ENCODE measurements around the gene NLRP10.
A peak's percentile ranks its signal among the peaks of the same experiment; 100 is the strongest.

NLRP10 gene

DNA sequence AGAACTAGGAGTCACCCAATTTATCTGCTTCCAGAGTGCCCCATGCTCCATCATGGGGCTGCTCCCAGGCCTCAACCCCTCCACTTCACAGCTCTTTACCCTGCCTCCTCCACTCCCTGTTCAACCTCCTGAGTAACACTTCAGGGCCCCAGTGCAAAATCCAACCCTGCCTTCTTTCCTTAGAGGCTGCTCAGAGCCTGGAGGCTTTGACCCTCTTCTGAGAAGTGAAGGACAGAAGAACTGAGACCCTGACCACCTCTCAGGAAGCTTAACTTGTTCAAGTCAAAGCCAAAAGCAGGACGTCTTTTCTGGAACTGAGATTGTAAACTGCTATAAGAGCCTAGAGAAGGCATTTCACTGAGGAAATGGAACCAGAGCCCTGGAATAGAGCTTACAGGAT lies 37.4 kb upstream of the NLRP10 start:
- TF ChIP-seq POLR2AphosphoS5 (IDR thresholded peaks at IDR 0.05; ENCODE audit: low read depth, low read length) (no peak), TAF1 (IDR thresholded peaks at IDR 0.05; ENCODE audit: borderline replicate concordance, insufficient read depth, low read length) (no peak), FOXP2 (optimal IDR thresholded peaks at IDR 0.05; ENCODE audit: borderline replicate concordance, extremely low read depth, extremely low read length, insufficient read depth) (no peak)
- TF ChIP-seq, protein P1, sequence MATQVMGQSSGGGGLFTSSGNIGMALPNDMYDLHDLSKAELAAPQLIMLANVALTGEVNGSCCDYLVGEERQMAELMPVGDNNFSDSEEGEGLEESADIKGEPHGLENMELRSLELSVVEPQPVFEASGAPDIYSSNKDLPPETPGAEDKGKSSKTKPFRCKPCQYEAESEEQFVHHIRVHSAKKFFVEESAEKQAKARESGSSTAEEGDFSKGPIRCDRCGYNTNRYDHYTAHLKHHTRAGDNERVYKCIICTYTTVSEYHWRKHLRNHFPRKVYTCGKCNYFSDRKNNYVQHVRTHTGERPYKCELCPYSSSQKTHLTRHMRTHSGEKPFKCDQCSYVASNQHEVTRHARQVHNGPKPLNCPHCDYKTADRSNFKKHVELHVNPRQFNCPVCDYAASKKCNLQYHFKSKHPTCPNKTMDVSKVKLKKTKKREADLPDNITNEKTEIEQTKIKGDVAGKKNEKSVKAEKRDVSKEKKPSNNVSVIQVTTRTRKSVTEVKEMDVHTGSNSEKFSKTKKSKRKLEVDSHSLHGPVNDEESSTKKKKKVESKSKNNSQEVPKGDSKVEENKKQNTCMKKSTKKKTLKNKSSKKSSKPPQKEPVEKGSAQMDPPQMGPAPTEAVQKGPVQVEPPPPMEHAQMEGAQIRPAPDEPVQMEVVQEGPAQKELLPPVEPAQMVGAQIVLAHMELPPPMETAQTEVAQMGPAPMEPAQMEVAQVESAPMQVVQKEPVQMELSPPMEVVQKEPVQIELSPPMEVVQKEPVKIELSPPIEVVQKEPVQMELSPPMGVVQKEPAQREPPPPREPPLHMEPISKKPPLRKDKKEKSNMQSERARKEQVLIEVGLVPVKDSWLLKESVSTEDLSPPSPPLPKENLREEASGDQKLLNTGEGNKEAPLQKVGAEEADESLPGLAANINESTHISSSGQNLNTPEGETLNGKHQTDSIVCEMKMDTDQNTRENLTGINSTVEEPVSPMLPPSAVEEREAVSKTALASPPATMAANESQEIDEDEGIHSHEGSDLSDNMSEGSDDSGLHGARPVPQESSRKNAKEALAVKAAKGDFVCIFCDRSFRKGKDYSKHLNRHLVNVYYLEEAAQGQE (IDR thresholded peaks at IDR 0.05; ENCODE audit: insufficient read depth in 1 of 2, low read depth in 2 of 2, low read length in 2 of 2) = no peak

DNA sequence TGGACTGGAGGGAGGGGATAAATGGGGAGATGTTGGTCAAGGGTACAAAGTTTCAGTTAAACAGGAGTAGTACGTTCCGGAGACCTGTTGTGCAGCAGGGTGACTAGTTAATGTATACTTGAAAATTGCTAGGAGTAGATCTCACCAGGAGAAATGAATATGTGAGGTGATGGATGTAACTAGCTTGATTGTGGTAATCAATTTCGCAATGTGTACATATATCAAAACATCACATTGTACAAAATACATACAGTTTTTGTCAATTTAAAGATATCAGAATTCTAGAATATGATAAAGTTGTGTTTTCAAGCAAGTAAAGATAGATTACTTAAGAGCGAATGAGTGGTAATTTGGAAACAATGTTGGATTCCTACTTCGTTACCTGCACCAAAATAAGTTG lies 35.1 kb upstream of the NLRP10 start:
- peak; percentile 15; the same call in 1 of the 2 replicates for TF ChIP-seq POLR2AphosphoS5 (IDR thresholded peaks at IDR 0.05; ENCODE audit: low read depth, low read length)
- TF ChIP-seq, protein P1 (IDR thresholded peaks at IDR 0.05; ENCODE audit: insufficient read depth in 1 of 2, low read depth in 2 of 2, low read length in 2 of 2) = no peak

DNA sequence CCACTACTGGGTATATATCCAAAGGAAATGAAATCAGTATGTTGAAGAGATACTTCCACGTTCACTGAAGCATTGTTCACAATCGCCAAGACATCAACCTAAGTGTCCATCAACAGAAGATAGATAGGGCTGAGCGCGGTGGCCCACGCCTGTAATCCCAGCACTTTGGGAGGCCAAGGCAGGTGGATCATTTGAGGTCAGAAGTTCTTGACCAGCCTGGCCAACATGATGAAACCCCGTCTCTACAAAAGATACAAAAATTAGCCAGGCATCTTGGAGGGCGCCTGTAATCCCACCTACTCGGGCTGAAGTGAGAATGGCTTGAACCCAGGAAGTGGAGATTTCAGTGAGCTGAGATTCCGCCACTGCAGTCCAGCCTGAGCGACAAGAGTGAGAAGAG lies 34.5 kb upstream of the NLRP10 start:
- TF ChIP-seq SIN3A (IDR thresholded peaks at IDR 0.05; ENCODE audit: borderline replicate concordance, insufficient read depth, low read length) (no peak), FOXP2 (optimal IDR thresholded peaks at IDR 0.05; ENCODE audit: borderline replicate concordance, extremely low read depth, extremely low read length, insufficient read depth) (no peak), POLR2AphosphoS5 (IDR thresholded peaks at IDR 0.05; ENCODE audit: low read depth, low read length) (no peak), TAF1 (IDR thresholded peaks at IDR 0.05; ENCODE audit: borderline replicate concordance, insufficient read depth, low read length) (no peak)
- TF ChIP-seq, protein P1 (IDR thresholded peaks at IDR 0.05; ENCODE audit: insufficient read depth in 1 of 2, low read depth in 2 of 2, low read length in 2 of 2) = no peak

DNA sequence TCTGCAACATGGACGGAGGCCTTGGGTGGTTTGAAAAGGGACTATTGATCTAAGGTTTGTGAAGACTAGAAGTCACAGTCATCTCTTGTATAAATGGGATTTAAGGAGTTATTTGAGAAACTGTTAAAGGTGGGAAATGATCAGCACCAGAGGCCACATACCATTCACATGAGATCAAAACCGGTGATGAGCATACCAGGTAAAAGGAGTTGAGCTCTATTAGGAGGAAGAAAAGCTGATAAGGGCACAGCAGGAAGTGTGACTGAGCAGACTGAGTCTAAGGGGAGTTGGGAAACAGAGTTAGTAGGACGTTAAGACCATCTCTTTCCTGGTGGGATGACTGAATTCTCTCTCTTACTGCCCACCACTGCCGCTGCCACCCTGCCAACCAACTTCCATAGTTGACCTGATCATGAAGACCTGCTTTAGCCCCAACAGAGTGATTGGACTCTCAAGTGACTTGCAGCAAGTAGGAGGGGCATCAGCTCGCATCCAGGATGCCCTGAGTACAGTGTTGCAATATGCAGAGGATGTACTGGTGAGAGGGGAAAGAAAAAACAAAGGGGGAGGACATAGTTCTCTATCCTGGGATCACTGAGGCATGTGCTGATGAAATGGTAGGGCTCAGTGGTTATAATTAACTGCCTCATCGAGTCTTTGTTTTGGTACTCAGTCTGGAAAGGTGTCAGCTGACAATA lies 29.5 kb upstream of the NLRP10 start:
- TF ChIP-seq FOXP2 (optimal IDR thresholded peaks at IDR 0.05; ENCODE audit: borderline replicate concordance, extremely low read depth, extremely low read length, insufficient read depth) (no peak), TAF1 (IDR thresholded peaks at IDR 0.05; ENCODE audit: borderline replicate concordance, insufficient read depth, low read length) (no peak), SIN3A (IDR thresholded peaks at IDR 0.05; ENCODE audit: borderline replicate concordance, insufficient read depth, low read length) (no peak), POLR2AphosphoS5 (IDR thresholded peaks at IDR 0.05; ENCODE audit: low read depth, low read length) (no peak)
- TF ChIP-seq, protein P1 (IDR thresholded peaks at IDR 0.05; ENCODE audit: insufficient read depth in 1 of 2, low read depth in 2 of 2, low read length in 2 of 2) = no peak
